GM21423 (cell line): ENCODE measurements around the gene CST7.

Experiments used
- ATAC-seq: cut with Tn5 transposase; IDR thresholded peaks from one replicate; pipeline ENCODE4 v1.9.1; 2021; ENCODE audit warnings: mild to moderate bottlenecking, moderate library complexity; ENCODE audit not compliant: unreplicated experiment

The CST7 gene

DNA sequence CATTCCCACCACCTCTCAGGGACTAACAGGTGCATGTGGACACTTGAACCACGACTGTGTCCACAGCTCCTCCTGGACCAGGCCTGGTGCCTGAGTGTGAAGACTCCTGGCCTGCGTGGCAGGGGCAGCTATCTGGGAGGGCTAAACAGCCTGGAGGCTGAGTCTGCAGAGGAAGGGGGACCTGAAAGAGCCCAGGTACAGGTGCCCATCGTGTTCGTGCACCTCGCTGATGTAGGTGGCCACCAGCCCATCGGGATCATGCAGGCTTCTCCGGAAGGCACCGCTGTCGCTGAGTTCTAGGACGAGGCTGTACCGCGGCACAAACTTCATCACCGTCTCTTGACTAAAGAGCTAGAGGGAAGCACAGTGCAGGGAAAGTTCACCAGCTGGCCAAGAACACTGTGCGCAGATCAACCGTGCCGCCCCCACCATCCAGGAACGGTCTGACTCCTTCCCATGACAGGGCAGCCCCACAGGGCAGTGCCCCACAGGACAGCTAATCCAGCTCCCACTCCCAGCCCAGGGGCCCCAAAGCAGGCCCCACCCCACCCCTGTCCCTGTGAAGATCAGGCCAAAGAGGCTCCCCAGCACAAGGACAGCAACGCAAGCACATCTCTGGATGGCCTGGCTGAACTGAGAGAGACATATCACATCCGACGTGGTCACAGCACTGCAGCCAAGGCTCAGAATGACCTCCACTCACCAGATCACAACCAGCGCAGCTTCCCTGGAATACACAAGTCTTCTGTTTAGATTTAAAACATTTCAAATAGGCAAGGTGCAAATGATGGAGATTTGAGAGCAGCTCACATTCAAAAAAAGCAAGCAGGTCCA, 14.8 kb downstream of the CST7 start:
- ATAC-seq = no peak

DNA sequence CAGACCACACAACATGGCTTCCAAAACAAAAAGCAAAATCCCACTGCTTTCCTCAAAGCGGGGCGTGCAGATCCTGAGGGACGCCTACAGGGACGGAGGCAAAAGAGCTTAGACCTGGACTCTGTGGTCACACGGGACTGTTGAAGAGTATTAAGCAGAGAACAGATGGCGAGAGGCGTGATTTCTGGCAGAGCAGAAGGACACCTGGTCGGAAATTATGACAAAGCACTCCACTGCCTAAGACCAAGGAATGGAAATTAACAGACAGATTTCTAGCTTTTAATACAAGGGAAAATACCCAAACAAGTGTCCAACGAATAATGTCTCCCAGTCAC, 15.4 kb downstream of the CST7 start:
- no peak for ATAC-seq

GRCh38 chr20:24965065-24965919, 16.2 kb downstream of the CST7 start:
- no peak for ATAC-seq

DNA sequence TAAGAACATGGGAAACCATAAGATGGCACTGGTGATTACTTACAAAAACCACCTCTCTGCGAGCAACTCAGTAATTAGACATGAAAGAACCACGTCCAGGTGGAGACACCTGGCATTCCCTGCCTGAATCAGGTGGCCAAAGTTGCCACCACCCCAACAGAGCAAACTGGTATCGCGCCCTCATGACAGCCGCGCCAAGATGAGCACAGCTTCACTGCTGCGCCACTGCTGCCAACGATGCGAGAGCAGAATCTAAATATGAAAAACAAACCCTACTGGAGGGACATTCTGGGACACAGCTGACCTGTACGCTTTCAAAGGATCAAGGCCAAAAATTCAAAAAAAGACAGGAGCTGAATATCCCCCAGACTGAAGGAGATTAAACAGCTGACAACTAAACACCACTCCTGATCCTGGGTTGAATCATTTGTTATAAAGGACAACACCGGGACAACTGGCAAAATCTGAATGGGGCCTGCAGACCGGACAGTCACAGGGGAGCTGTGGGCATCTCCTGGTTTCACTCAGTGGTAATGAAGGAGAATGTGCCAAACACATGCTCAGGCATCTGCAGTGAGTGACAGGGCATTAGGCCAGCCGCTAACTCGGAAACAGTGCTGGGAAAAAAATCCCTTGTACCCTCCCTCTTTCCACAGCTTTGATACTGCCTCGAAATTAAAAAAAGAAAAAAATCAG, 17.4 kb downstream of the CST7 start:
- ATAC-seq = no peak

- ATAC-seq = no peak
Measured at GRCh38 chr20:24968278-24968800, 19.3 kb downstream of the CST7 start.

- no peak for ATAC-seq
Measured at GRCh38 chr20:24969186-24970029, 20.3 kb downstream of the CST7 start.

DNA sequence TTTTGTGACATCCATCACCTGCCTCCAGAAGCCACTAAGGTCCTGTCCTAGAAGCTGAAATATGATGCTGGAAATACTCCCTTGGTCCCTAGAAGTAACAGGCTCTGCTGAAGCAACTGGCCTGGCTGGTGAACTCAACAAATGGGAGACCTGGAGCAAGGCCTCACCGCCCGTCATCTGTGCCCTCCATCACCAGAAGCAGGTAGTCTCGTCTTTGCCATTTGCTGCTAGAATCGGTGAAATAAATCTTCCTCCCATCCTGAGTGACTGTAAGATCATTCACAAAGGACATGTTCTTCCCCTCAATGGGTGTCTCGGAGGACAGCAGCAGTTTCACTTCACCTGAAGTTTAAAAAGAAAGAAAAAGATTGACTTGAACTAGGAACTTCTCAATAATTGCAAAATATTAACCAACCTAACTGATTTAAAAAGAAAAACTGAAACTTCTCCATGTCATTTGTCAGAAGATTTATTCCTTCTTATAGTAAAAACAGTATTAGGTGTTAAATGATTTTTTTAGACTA, 21.0 kb downstream of the CST7 start:
- no peak for ATAC-seq

- ATAC-seq = no peak
Measured at GRCh38 chr20:24970754-24971153, 21.7 kb downstream of the CST7 start.

GRCh38 chr20:24971376-24972101, 22.5 kb downstream of the CST7 start:
- no peak for ATAC-seq

- ATAC-seq = no peak
Measured at GRCh38 chr20:24972341-24972740, 23.3 kb downstream of the CST7 start.

GRCh38 chr20:24977336-24977735, 28.3 kb downstream of the CST7 start:
- no peak for ATAC-seq

GRCh38 chr20:24977797-24978196, 28.7 kb downstream of the CST7 start:
- ATAC-seq = no peak

GRCh38 chr20:24978513-24978912, 29.4 kb downstream of the CST7 start:
- ATAC-seq = no peak

DNA sequence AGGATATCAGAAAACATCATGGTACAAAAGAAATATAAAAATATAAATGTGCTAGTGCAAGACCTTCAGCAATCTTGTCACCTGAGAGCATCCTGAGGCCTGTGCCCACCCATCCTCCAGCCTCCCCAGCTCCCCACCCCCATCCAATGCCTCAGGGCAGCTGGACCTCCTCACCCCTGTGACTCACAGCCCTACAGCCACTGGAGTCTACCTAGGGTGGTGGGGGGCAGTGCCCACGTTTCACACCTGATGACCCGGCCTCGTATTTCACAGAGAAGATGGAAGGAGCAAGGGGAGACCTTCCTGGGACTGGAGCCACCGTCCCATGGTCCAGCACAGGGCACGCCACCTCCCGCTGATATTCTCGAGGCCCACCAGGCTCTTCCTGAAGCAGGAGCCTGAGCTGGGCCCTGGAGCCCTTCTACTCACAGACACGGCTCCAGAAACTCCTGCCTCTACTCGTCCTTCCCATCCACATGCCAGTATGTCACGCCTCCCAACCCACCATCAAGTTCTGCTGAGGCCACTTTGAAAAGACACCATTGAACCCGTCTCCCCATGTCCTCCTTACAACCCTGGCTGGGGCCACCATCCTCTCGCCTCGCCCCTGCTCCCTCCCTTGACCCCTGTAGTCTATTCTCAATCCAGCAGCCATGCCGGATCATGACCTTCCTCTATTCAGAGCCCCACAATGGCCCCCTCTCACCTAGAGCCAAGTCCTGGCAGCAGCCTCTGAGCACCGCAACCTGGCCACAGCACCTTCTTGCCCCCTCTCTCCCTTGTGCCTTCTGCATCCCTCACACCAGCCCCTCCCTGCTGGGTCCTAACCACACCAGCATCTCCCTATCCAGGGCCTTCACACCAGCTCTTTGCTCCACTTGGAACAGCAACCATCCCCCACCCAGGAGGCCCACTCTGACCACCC, 30.2 kb downstream of the CST7 start:
- no peak for ATAC-seq

- no peak for ATAC-seq
Measured at GRCh38 chr20:24980291-24981053, 31.4 kb downstream of the CST7 start.

GRCh38 chr20:24981282-24981681, 32.2 kb downstream of the CST7 start:
- ATAC-seq = no peak

DNA sequence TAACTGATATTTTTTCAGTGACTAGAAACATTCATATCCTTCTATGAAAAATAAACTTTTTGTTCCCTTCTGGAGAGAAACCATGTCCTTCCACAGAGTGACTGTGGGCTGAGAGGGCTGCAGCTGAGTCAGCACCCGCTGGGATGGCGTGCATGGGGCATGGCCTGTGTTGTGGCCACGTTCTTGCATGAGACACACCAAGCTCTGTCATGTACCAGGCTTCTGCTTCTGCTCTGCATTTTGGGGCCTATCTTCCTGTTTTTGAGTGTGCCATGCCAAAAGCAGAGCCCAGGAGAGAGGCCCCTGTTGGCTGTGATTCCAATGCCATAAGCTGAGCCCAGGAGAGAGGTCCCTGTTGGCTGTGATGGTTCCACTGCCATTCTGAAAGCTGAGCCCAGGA, 32.7 kb downstream of the CST7 start:
- no peak for ATAC-seq

DNA sequence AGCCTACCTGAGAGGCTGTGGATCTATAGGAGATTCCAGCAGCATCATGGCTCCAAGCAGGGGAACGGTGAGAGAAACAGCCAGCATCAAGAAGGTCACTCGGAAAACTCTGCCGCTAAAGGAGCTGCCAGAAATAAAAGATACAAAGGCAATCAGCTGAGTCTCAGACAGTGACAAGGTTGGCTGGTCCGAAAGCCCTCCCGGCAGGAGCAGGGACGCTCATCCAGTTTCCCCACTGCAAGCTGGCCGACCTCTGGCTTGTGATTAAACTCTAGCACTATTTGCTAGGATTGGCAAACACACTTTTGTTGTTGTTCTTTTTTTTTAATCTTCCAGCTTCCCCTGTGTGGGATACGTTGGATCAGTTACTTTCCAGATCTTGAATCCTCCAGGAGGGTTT, 34.8 kb downstream of the CST7 start:
- ATAC-seq = no peak
